H9 (cell line): Measurements from ENCODE around the gene IGF1R. TPM values are rescaled to one million over a fixed set of nuclear protein-coding genes. Genes with fewer than 3 reads are reported as not detected.

Source experiments
- DNase-seq: peaks from one replicate; pipeline ENCODE4 v3.0.0-alpha.2; 2017
- H2AFZ ChIP-seq: one replicate; pipeline ENCODE4 v1.6.1; 2013; ENCODE audit warnings: mild to moderate bottlenecking, low read length, control low read depth, moderate library complexity
- H2AK5ac ChIP-seq: 2 replicates; pipeline ENCODE4 v1.6.1; 2013; ENCODE audit warnings: low read length, control low read depth, mixed read lengths; ENCODE audit not compliant: insufficient read length
- H2BK120ac ChIP-seq: one replicate; pipeline ENCODE4 v1.6.1; 2013; ENCODE audit warnings: low read depth, mild to moderate bottlenecking, low read length, control low read depth, inconsistent platforms; ENCODE audit not compliant: poor library complexity, severe bottlenecking
- H2BK12ac ChIP-seq: 2 replicates; pipeline ENCODE4 v1.6.1; 2013; ENCODE audit warnings: low read length, control low read depth, mixed read lengths, low read depth; ENCODE audit not compliant: insufficient read length
- H2BK15ac ChIP-seq: 2 replicates; pipeline ENCODE4 v1.6.1; 2013; ENCODE audit warnings: low read depth, low read length, control low read depth
- H2BK20ac ChIP-seq: one replicate; pipeline ENCODE4 v1.6.1; 2013; ENCODE audit warnings: low read depth, mild to moderate bottlenecking, low read length, control low read depth, inconsistent platforms; ENCODE audit not compliant: poor library complexity, severe bottlenecking
- H2BK5ac ChIP-seq: 2 replicates; pipeline ENCODE4 v1.6.1; 2013; ENCODE audit warnings: low read length, control low read depth, mixed read lengths; ENCODE audit not compliant: insufficient read length
- H3K14ac ChIP-seq: 2 replicates; pipeline ENCODE4 v1.6.1; 2013; ENCODE audit warnings: low read length, control low read depth; ENCODE audit not compliant: insufficient read depth
- H3K18ac ChIP-seq: 2 replicates; pipeline ENCODE4 v1.6.1; 2013; ENCODE audit warnings: low read depth, mild to moderate bottlenecking, mixed read lengths, low read length, control low read depth; ENCODE audit not compliant: insufficient read length
- H3K23ac ChIP-seq: 2 replicates; pipeline ENCODE4 v1.6.1; 2013; ENCODE audit warnings: low read length, control low read depth, mixed read lengths, low read depth; ENCODE audit not compliant: insufficient read length
- H3K23me2 ChIP-seq: 2 replicates; pipeline ENCODE4 v1.6.1; 2013; ENCODE audit warnings: low read depth, mild to moderate bottlenecking, mixed read lengths, low read length, control low read depth; ENCODE audit not compliant: insufficient read length, poor library complexity, severe bottlenecking
- H3K27ac ChIP-seq: 2 replicates; pipeline ENCODE4 v1.5.1; 2013; ENCODE audit warnings: low read length, control low read depth, mixed read lengths, low read depth; ENCODE audit not compliant: insufficient read length
- H3K27me3 ChIP-seq: 2 replicates; pipeline ENCODE4 v1.6.1; 2013; ENCODE audit warnings: low read length, control low read depth, inconsistent platforms; ENCODE audit not compliant: insufficient read depth
- H3K4ac ChIP-seq: 2 replicates; pipeline ENCODE4 v1.6.1; 2013; ENCODE audit warnings: low read depth, mild to moderate bottlenecking, control low read depth, inconsistent platforms, low read length, moderate library complexity
- H3K4me1 ChIP-seq: 2 replicates; pipeline ENCODE4 v1.6.1; 2013; ENCODE audit warnings: low read length, control low read depth, inconsistent platforms; ENCODE audit not compliant: insufficient read depth
- H3K4me2 ChIP-seq: 2 replicates; pipeline ENCODE4 v1.6.1; 2013; ENCODE audit warnings: low read length, control low read depth, mixed read lengths; ENCODE audit not compliant: insufficient read length, insufficient read depth
- H3K56ac ChIP-seq: 2 replicates; pipeline ENCODE4 v1.6.1; 2013; ENCODE audit warnings: low read depth, mild to moderate bottlenecking, mixed read lengths, low read length, control low read depth; ENCODE audit not compliant: insufficient read length
- H3K79me1 ChIP-seq: 2 replicates; pipeline ENCODE4 v1.6.1; 2013; ENCODE audit warnings: low read depth, mild to moderate bottlenecking, moderate library complexity, low read length, control low read depth, inconsistent platforms; ENCODE audit not compliant: insufficient read depth, poor library complexity, severe bottlenecking
- H3K79me2 ChIP-seq: 2 replicates; pipeline ENCODE4 v1.6.1; 2013; ENCODE audit warnings: low read length, control low read depth, inconsistent platforms; ENCODE audit not compliant: insufficient read depth
- H3K9ac ChIP-seq: 2 replicates; pipeline ENCODE4 v1.6.1; 2013; ENCODE audit warnings: low read length, control low read depth, mixed read lengths; ENCODE audit not compliant: insufficient read length; ENCODE audit errors: extremely low read depth
- H3K9me3 ChIP-seq: one replicate; pipeline ENCODE4 v1.6.1; 2013; ENCODE audit warnings: low read depth, low read length, inconsistent platforms; ENCODE audit not compliant: control insufficient read depth
- H3T11ph ChIP-seq: one replicate; pipeline ENCODE4 v1.6.1; 2013; ENCODE audit warnings: mild to moderate bottlenecking, low read length, control low read depth, inconsistent platforms
- H4K20me1 ChIP-seq: one replicate; pipeline ENCODE4 v1.6.1; 2013; ENCODE audit not compliant: control insufficient read depth, insufficient read length, insufficient read depth
- H4K5ac ChIP-seq: 2 replicates; pipeline ENCODE4 v1.6.1; 2013; ENCODE audit warnings: low read depth, mild to moderate bottlenecking, mixed read lengths, low read length, control low read depth; ENCODE audit not compliant: insufficient read length
- H4K8ac ChIP-seq: replicated peaks from 2 replicates; pipeline ENCODE4 v1.6.1; 2013; ENCODE audit warnings: low read length, control low read depth, mixed read lengths, low read depth; ENCODE audit not compliant: insufficient read length
- H4K91ac ChIP-seq: 2 replicates; pipeline ENCODE4 v1.6.1; 2013; ENCODE audit warnings: low read depth, mild to moderate bottlenecking, moderate library complexity, mixed read lengths, low read length, control low read depth; ENCODE audit not compliant: insufficient read length
- H3K27ac Mint-ChIP-seq, 3 experiments: 2 replicates in 2 of 3; 3 replicates in 1 of 3; pipeline ENCODE4 v1.8.0; 2020 to 2021; ENCODE audit warnings: mixed read lengths in 3 of 3, mild to moderate bottlenecking in 1 of 3, moderate library complexity in 1 of 3
- H3K27me3 Mint-ChIP-seq: 2 replicates; pipeline ENCODE4 v1.8.0; 2021; ENCODE audit warnings: low read depth, mild to moderate bottlenecking, moderate library complexity, mixed read lengths
- H3K36me3 Mint-ChIP-seq, 3 experiments: 2 replicates in 2 of 3; 3 replicates in 1 of 3; pipeline ENCODE4 v1.8.0; 2020 to 2021; ENCODE audit warnings: low read depth in 3 of 3, mixed read lengths in 3 of 3; ENCODE audit not compliant: insufficient read depth in 1 of 3
- H3K4me1 Mint-ChIP-seq, 2 experiments: 2 replicates each; pipeline ENCODE4 v1.8.0; 2020; ENCODE audit warnings: mixed read lengths in 2 of 2
- H3K4me3 Mint-ChIP-seq, 2 experiments: 2 replicates in 1 of 2; 3 replicates in 1 of 2; pipeline ENCODE4 v1.8.0; 2020 to 2021; ENCODE audit warnings: mild to moderate bottlenecking in 2 of 2, mixed read lengths in 2 of 2, moderate library complexity in 1 of 2
- H3K9me3 Mint-ChIP-seq, 2 experiments: 2 replicates in 1 of 2; 3 replicates in 1 of 2; pipeline ENCODE4 v1.8.0; 2020; ENCODE audit warnings: mild to moderate bottlenecking in 2 of 2, mixed read lengths in 2 of 2, moderate library complexity in 1 of 2
- WGBS: extraction: QIAGEN DNeasy Blood & Tissue Kit; methylation state at CpG from one replicate; pipeline ENCODE4 v1.1.7; 2013; ENCODE audit warnings: missing lambda C conversion rate, low lambda C conversion rate, mixed read lengths; ENCODE audit not compliant: insufficient read length; ENCODE audit errors: extremely low coverage; 5-methylcytosine and 5-hydroxymethylcytosine counted together
- total RNA-seq: library from RNA; stranded (reverse); gene quantifications from 2 replicates; pipeline ENCODE4 v1.2.1, GENCODE V29; 2021
- TF ChIP-seq, protein P1 (sequence below): fragments of 200-600 bp; sonication (generic); conservative IDR thresholded peaks from 3 replicates; pipeline ENCODE4 v1.8.0; 2021; ENCODE audit warnings: antibody characterized with exemption, mild to moderate bottlenecking

IGF1R gene
- total RNA-seq, 1 experiment from 2014 or later = 70.0 TPM

DNA sequence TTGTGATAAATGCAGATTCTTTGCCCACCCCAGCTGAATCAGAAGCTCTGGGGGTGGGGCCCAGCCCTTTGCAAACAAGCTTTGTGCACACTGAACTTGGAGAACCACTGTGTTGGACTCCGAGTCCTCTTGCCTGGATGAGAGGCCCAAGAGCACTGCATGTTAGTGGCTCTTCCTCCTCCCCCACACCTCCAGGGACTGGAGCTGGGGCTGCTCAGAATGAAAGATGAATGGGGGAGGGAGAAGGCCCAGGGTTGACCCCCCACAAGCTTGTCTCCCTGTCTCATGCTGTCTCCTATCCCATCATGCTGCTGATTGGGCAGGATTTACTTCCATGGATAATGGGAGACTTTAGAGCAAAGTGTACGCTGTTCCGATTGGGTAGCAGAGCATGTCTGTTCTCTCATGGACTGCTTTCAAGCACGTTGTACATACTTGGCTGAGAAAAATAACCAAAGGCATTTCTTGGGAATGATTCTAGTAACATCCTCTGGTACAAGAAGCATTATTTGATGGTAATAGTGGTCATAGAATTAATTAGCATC, 259.7 kb downstream of the IGF1R start:
- Histone ChIP-seq H3K23me2 (no peaks in the 10 kb centered on the region), H3K27me3 (no peaks in the 10 kb centered on the region), H4K5ac (no peak overlapping the region), H3K27ac (no peak overlapping the region), H4K20me1 (no peaks in the 10 kb centered on the region), H4K91ac (no peak overlapping the region), H3K23ac (no peak overlapping the region), H2AFZ (no peak overlapping the region), H3K4me1 (no peaks in the 10 kb centered on the region), H3K4me2 (no peak overlapping the region), H3K4ac (no peak overlapping the region), H4K8ac (no peak overlapping the region), H3K9me3 (no peaks in the 10 kb centered on the region), H3K18ac (no peak overlapping the region), H2BK120ac (no peak overlapping the region), H3K79me2 (peaks cover 3% of the 10 kb centered on the region; the same call in 1 of the 2 replicates), H3K79me1 (no peaks in the 10 kb centered on the region), H2AK5ac (no peak overlapping the region), H3K14ac (no peak overlapping the region), H2BK5ac (no peak overlapping the region), H2BK12ac (no peak overlapping the region), H3K9ac (no peak overlapping the region), H3K56ac (no peak overlapping the region), H2BK20ac (no peak overlapping the region), H3T11ph (no peak overlapping the region), H2BK15ac (no peak overlapping the region)
- Mint-ChIP-seq H3K27me3 (no peaks in the 10 kb centered on the region; the same call in 1 of the 2 replicates), H3K9me3 (no peaks in the 10 kb centered on the region), H3K4me1 (peaks cover 20 to 22% of the 10 kb centered on the region in 2 experiments), H3K27ac (no peak overlapping the region), H3K36me3 (peaks cover 13 to 53% (median 43%) of the 10 kb centered on the region in 3 experiments; a peak in 6 of 7 replicates), H3K4me3 (no peak overlapping the region)
- WGBS = no CpG with 5 or more reads among the region's 4 CpGs
- TF ChIP-seq, protein P1, sequence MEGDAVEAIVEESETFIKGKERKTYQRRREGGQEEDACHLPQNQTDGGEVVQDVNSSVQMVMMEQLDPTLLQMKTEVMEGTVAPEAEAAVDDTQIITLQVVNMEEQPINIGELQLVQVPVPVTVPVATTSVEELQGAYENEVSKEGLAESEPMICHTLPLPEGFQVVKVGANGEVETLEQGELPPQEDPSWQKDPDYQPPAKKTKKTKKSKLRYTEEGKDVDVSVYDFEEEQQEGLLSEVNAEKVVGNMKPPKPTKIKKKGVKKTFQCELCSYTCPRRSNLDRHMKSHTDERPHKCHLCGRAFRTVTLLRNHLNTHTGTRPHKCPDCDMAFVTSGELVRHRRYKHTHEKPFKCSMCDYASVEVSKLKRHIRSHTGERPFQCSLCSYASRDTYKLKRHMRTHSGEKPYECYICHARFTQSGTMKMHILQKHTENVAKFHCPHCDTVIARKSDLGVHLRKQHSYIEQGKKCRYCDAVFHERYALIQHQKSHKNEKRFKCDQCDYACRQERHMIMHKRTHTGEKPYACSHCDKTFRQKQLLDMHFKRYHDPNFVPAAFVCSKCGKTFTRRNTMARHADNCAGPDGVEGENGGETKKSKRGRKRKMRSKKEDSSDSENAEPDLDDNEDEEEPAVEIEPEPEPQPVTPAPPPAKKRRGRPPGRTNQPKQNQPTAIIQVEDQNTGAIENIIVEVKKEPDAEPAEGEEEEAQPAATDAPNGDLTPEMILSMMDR = no peak
- DNase-seq = no peak
